HCT116 (cell line): ENCODE measurements around the gene OBSCN. TPM values are rescaled to one million over a fixed set of nuclear protein-coding genes. Genes with fewer than 3 reads are reported as not detected.

Experiments used
- ATAC-seq: fragments of 200-7000 bp; cut with Tn5 transposase; 2 replicates; pipeline ENCODE4 v1.9.1; 2020; ENCODE audit warnings: mild to moderate bottlenecking, moderate library complexity
- BruUV-seq: library from RNA; stranded (reverse); fragments of 400-500 nt; replicated peaks from 2 replicates; lab custom pipeline; 2021; lab: Mats Ljungman, UMichigan
- CTCF ChIA-PET: fragments of 300-600 bp; sonication (Branson Sonifier 250); formaldehyde crosslinking; loops from one replicate; lab custom pipeline; 2021; ENCODE audit warnings: antibody characterized with exemption; lab: Charles Lee
- POLR2A ChIA-PET: fragments of 300-600, 350-600 bp; sonication (Branson Sonifier 250); formaldehyde crosslinking; loops from one replicate; lab custom pipeline; 2021; ENCODE audit warnings: antibody characterized with exemption; lab: Charles Lee
- RAD21 ChIA-PET, 2 experiments: fragments of 300-600 bp; sonication (Branson Sonifier 250); formaldehyde crosslinking; loops; one replicate each; lab custom pipeline; 2023; ENCODE audit warnings: low total read pairs in 2 of 2; ENCODE audit not compliant: uncharacterized antibody in 2 of 2, unreplicated experiment in 2 of 2, low non-redundant PET in 1 of 2; lab: Charles Lee
- DNase-seq: peaks from one replicate; pipeline ENCODE4 v3.0.0-alpha.2; 2010; ENCODE audit warnings: low read depth, low spot score
- H2AFZ ChIP-seq: fragments of 200-600 bp; shearing (Covaris generic), sonication (generic); 2 replicates; pipeline ENCODE4 v1.6.1; 2017; ENCODE audit warnings: low read depth, mixed run types, mixed read lengths, antibody characterized with exemption, low read length; ENCODE audit not compliant: poor library complexity, severe bottlenecking
- H3K27ac ChIP-seq: 2 replicates; pipeline ENCODE4 v1.5.1; 2012; ENCODE audit warnings: low read depth, low read length
- H3K27me3 ChIP-seq: fragments of 200-600 bp; sonication (generic); 2 replicates; pipeline ENCODE4 v1.6.1; 2016; ENCODE audit warnings: mixed run types, low read length, mixed read lengths; ENCODE audit not compliant: insufficient read depth
- H3K36me3 ChIP-seq, 2 experiments: fragments of 200-500 bp in 1 of 2; fragments of 200-600 bp in 1 of 2; sonication (Bioruptor generic) in 1 of 2; sonication (generic) in 1 of 2; 2 replicates each; pipeline versions ENCODE4 v1.5.1 to v1.6.1; 2014 to 2016; ENCODE audit warnings: low read length in 2 of 2, inconsistent platforms in 1 of 2, mixed read lengths in 1 of 2, mixed run types in 1 of 2; ENCODE audit not compliant: insufficient read depth in 2 of 2, control insufficient read depth in 1 of 2
- H3K4me1 ChIP-seq, 2 experiments: fragments of 200-600 bp in 1 of 2; sonication (generic) in 1 of 2; 2 replicates each; pipeline versions ENCODE4 v1.5.1 to v1.6.1; 2012 to 2017; ENCODE audit warnings: low read length in 2 of 2, inconsistent platforms in 1 of 2, mild to moderate bottlenecking in 1 of 2, mixed read lengths in 1 of 2, mixed run types in 1 of 2, moderate library complexity in 1 of 2; ENCODE audit not compliant: insufficient read depth in 2 of 2, control insufficient read depth in 1 of 2
- H3K4me2 ChIP-seq: fragments of 200-600 bp; sonication (generic); 2 replicates; pipeline ENCODE4 v1.6.1; 2017; ENCODE audit warnings: mixed run types, low read length, mixed read lengths
- H3K4me3 ChIP-seq, 2 experiments: fragments of 200-600 bp in 1 of 2; sonication (generic) in 1 of 2; replicated peaks in 1 of 2; 2 replicates each; pipeline ENCODE4 v1.5.1; 2011 to 2016; ENCODE audit warnings: low read length in 2 of 2, control low read depth in 1 of 2, low read depth in 1 of 2, mild to moderate bottlenecking in 1 of 2, mixed read lengths in 1 of 2, mixed run types in 1 of 2
- H3K79me2 ChIP-seq: fragments of 200-600 bp; sonication (generic); 2 replicates; pipeline ENCODE4 v1.6.1; 2017; ENCODE audit warnings: mild to moderate bottlenecking, mixed run types, low read length, moderate library complexity, mixed read lengths; ENCODE audit not compliant: insufficient read depth
- H3K9ac ChIP-seq: fragments of 200-600 bp; sonication (generic); 2 replicates; pipeline ENCODE4 v1.6.1; 2016; ENCODE audit warnings: low read length, mixed read lengths
- H3K9me2 ChIP-seq: fragments of 200-600 bp; sonication (generic), shearing (Covaris generic); 2 replicates; pipeline ENCODE4 v1.6.1; 2017; ENCODE audit warnings: mixed run types, mild to moderate bottlenecking, moderate library complexity; ENCODE audit not compliant: insufficient read depth
- H3K9me3 ChIP-seq, 2 experiments: fragments of 200-500 bp in 1 of 2; fragments of 200-600 bp in 1 of 2; sonication (Bioruptor generic) in 1 of 2; sonication (generic) in 1 of 2; 2 replicates each; pipeline ENCODE4 v1.6.1; 2014 to 2017; ENCODE audit warnings: low read length in 2 of 2, mixed read lengths in 2 of 2, inconsistent platforms in 1 of 2, low read depth in 1 of 2, mild to moderate bottlenecking in 1 of 2, mixed run types in 1 of 2, moderate library complexity in 1 of 2; ENCODE audit not compliant: control insufficient read depth in 1 of 2, insufficient read depth in 1 of 2
- H4K20me1 ChIP-seq: fragments of 200-600 bp; sonication (generic), shearing (Covaris generic); 2 replicates; pipeline ENCODE4 v1.6.1; 2017; ENCODE audit warnings: mixed run types, mild to moderate bottlenecking, moderate library complexity; ENCODE audit not compliant: insufficient read depth
- CBX3 ChIP-seq: IDR thresholded peaks from 2 replicates; pipeline ENCODE4 v1.6.1; 2012; ENCODE audit warnings: low read depth
- ELF1 ChIP-seq: IDR thresholded peaks from 2 replicates; pipeline ENCODE4 v1.6.1; 2012; ENCODE audit warnings: low read depth, borderline replicate concordance
- EZH2phosphoT487 ChIP-seq: fragments of 200-600 bp; IDR thresholded peaks from 2 replicates; pipeline ENCODE4 v1.6.1; 2018; ENCODE audit warnings: antibody characterized with exemption, borderline replicate concordance
- FOSL1 ChIP-seq: IDR thresholded peaks from 2 replicates; pipeline ENCODE4 v1.6.1; 2012; ENCODE audit warnings: low read depth
- JUND ChIP-seq: IDR thresholded peaks from 2 replicates; pipeline ENCODE4 v1.6.1; 2012
- POLR2A ChIP-seq: IDR thresholded peaks from 2 replicates; pipeline ENCODE4 v1.7.0; 2011; ENCODE audit warnings: borderline replicate concordance; ENCODE audit not compliant: insufficient read depth, insufficient read length; ENCODE audit errors: extremely low read depth
- RAD21 ChIP-seq: IDR thresholded peaks from 2 replicates; pipeline ENCODE4 v1.6.1; 2012; ENCODE audit warnings: low read depth, mild to moderate bottlenecking
- SIN3A ChIP-seq: IDR thresholded peaks from 2 replicates; pipeline ENCODE4 v1.6.1; 2012; ENCODE audit warnings: low read depth
- SRF ChIP-seq: IDR thresholded peaks from 2 replicates; pipeline ENCODE4 v1.6.1; 2012; ENCODE audit warnings: low read depth
- TCF7L2 ChIP-seq: IDR thresholded peaks from 2 replicates; pipeline ENCODE4 v1.7.0; 2011; ENCODE audit warnings: borderline replicate concordance, inconsistent platforms; ENCODE audit not compliant: insufficient read depth, insufficient read length; ENCODE audit errors: extremely low read depth
- ZFX ChIP-seq: fragments of 450-650 bp; IDR thresholded peaks from 2 replicates; pipeline ENCODE4 v1.6.1; 2017
- intact Hi-C: fragments of 100-400 bp; cut with micrococcal nuclease; formaldehyde crosslinking; loops from 2 replicates; pipeline ENCODE4 v1.10.0; 2022
- total RNA-seq: library from RNA; stranded (reverse); gene quantifications from one replicate; pipeline ENCODE4 v1.2.1, GENCODE V29; 2021; ENCODE audit not compliant: unreplicated experiment
- TF ChIP-seq, protein P1 (sequence below), 3 experiments: fragments of 200-600 bp in 1 of 3; sonication (generic) in 1 of 3; IDR thresholded peaks in 2 of 3; conservative IDR thresholded peaks in 1 of 3; 2 replicates each; pipeline ENCODE4 v1.5.1; 2012 to 2017; ENCODE audit warnings: low read depth in 2 of 3, low read length in 2 of 3, antibody characterized with exemption in 1 of 3, borderline replicate concordance in 1 of 3, control low read depth in 1 of 3, mild to moderate bottlenecking in 1 of 3, mixed read lengths in 1 of 3, mixed run types in 1 of 3, moderate library complexity in 1 of 3; ENCODE audit not compliant: insufficient read depth in 1 of 3
- TF ChIP-seq, protein P2 (sequence below): IDR thresholded peaks from 2 replicates; pipeline ENCODE4 v1.6.1; 2012
- TF ChIP-seq, protein P3 (sequence below): IDR thresholded peaks from 2 replicates; pipeline ENCODE4 v1.6.1; 2012; ENCODE audit warnings: low read depth
- TF ChIP-seq, protein P4 (sequence below): IDR thresholded peaks from 2 replicates; pipeline ENCODE4 v1.6.1; 2012

OBSCN gene
- total RNA-seq, 1 experiment from 2014 or later, result 16.6 TPM

DNA sequence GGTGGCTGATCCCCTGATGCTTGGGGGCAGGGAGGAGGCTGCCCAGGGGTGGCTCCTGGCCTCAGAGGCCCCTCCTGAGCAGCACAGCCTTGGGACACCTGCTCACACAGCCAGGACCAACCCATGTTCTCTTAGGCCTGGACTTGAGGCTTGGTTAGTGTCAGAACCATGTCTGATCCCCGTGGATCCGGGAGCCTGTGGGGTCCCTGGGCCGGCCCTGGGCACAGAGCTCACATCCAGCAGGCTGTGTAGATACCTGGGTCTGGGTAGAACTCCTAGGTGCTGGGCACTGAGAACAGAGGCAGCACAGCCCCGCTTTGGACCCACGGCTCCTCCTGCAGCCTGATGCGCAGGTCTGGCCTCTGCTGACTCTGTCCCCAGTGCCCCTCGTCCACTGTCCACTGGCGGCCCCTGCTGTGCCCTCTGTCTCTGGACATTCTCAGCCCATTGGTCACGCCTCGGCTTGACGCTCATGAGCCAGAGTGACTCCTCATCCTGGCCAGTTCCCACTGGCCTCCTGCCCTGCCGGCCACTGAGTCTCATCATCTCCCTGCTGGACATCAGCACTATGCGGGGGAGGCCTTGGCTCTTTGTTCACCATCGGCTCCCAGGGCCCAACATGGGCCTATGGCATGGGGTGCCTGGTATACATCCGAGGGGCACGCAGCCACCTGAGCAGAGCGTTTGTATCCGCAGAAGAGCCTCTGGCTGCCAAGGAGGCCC is 128.6 kb downstream of the OBSCN start:
- ChIA-PET RAD21 (no interaction called here), CTCF (no interaction called here), POLR2A (no interaction called here)
- Histone ChIP-seq H3K4me2 (no peak overlapping the region), H3K27ac (no peak overlapping the region), H4K20me1 (no peaks in the 10 kb centered on the region), H3K9ac (no peak overlapping the region), H3K36me3 (no peaks in the 10 kb centered on the region; a peak in 1 of 4 replicates), H2AFZ (no peak overlapping the region), H3K27me3 (no peaks in the 10 kb centered on the region), H3K4me3 (no peak overlapping the region), H3K79me2 (no peaks in the 10 kb centered on the region), H3K4me1 (no peaks in the 10 kb centered on the region), H3K9me2 (no peaks in the 10 kb centered on the region), H3K9me3 (no peaks in the 10 kb centered on the region)
- BruUV-seq, result no TSS peak
- TF ChIP-seq RAD21, result peak; percentile 23
- no peak for TF ChIP-seq SIN3A
- TF ChIP-seq, protein P1, sequence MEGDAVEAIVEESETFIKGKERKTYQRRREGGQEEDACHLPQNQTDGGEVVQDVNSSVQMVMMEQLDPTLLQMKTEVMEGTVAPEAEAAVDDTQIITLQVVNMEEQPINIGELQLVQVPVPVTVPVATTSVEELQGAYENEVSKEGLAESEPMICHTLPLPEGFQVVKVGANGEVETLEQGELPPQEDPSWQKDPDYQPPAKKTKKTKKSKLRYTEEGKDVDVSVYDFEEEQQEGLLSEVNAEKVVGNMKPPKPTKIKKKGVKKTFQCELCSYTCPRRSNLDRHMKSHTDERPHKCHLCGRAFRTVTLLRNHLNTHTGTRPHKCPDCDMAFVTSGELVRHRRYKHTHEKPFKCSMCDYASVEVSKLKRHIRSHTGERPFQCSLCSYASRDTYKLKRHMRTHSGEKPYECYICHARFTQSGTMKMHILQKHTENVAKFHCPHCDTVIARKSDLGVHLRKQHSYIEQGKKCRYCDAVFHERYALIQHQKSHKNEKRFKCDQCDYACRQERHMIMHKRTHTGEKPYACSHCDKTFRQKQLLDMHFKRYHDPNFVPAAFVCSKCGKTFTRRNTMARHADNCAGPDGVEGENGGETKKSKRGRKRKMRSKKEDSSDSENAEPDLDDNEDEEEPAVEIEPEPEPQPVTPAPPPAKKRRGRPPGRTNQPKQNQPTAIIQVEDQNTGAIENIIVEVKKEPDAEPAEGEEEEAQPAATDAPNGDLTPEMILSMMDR (IDR thresholded peaks at IDR 0.05 in 2 of 3, conservative IDR thresholded peaks at IDR 0.05 in 1 of 3; ENCODE audit: borderline replicate concordance in 1 of 3, insufficient read depth in 1 of 3, low read depth in 2 of 3, low read length in 2 of 3), result 0 out of 6 replicates have a peak, but pooled peaks of 1 of the 3 experiments have one; percentile 7
- ATAC-seq (no peak), DNase-seq (no peak)
- intact Hi-C loops, result no loop called here

DNA sequence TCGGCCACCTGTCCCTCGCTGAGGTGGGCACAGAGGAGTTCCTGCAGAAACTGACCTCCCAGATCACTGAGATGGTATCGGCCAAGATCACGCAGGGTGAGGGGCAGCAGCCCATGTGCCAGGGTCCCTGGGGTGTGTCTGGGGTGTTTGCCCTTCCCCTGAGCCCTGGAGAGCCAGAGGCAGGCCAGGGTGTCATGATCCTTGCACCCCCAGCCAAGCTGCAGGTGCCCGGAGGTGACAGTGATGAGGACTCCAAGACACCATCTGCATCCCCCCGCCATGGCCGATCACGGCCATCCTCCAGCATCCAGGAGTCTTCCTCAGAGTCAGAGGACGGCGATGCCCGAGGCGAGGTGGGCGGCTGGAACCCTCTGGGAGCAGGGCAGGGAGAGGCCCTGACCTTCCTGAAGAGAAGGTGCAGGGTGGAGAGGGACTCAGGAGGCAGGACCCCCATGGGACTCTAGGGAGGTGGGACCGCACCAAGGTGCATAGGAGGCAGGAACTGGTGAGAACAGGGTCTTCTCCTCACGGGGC is 129.3 kb downstream of the OBSCN start:
- Histone ChIP-seq H3K27ac (no peak overlapping the region), H3K36me3 (no peaks in the 10 kb centered on the region; a peak in 1 of 4 replicates)
- no peak for TF ChIP-seq ELF1
- no peak for TF ChIP-seq FOSL1
- TF ChIP-seq POLR2A, result no peak
- no peak for TF ChIP-seq JUND
- TF ChIP-seq SRF, result no peak
- no peak for TF ChIP-seq EZH2phosphoT487
- TF ChIP-seq, protein P2, sequence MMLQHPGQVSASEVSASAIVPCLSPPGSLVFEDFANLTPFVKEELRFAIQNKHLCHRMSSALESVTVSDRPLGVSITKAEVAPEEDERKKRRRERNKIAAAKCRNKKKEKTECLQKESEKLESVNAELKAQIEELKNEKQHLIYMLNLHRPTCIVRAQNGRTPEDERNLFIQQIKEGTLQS, result no peak
- TF ChIP-seq, protein P3, sequence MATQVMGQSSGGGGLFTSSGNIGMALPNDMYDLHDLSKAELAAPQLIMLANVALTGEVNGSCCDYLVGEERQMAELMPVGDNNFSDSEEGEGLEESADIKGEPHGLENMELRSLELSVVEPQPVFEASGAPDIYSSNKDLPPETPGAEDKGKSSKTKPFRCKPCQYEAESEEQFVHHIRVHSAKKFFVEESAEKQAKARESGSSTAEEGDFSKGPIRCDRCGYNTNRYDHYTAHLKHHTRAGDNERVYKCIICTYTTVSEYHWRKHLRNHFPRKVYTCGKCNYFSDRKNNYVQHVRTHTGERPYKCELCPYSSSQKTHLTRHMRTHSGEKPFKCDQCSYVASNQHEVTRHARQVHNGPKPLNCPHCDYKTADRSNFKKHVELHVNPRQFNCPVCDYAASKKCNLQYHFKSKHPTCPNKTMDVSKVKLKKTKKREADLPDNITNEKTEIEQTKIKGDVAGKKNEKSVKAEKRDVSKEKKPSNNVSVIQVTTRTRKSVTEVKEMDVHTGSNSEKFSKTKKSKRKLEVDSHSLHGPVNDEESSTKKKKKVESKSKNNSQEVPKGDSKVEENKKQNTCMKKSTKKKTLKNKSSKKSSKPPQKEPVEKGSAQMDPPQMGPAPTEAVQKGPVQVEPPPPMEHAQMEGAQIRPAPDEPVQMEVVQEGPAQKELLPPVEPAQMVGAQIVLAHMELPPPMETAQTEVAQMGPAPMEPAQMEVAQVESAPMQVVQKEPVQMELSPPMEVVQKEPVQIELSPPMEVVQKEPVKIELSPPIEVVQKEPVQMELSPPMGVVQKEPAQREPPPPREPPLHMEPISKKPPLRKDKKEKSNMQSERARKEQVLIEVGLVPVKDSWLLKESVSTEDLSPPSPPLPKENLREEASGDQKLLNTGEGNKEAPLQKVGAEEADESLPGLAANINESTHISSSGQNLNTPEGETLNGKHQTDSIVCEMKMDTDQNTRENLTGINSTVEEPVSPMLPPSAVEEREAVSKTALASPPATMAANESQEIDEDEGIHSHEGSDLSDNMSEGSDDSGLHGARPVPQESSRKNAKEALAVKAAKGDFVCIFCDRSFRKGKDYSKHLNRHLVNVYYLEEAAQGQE, result no peak
- TF ChIP-seq RAD21, result no peak
- no peak for TF ChIP-seq TCF7L2
- no peak for TF ChIP-seq CBX3
- no peak for TF ChIP-seq ZFX
- TF ChIP-seq, protein P4, sequence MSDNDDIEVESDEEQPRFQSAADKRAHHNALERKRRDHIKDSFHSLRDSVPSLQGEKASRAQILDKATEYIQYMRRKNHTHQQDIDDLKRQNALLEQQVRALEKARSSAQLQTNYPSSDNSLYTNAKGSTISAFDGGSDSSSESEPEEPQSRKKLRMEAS, result no peak

More for the DNA sequence above, 129.3 kb downstream of the OBSCN start:
- Histone ChIP-seq H4K20me1 (no peaks in the 10 kb centered on the region), H3K27me3 (no peaks in the 10 kb centered on the region), H3K4me3 (no peak overlapping the region), H3K79me2 (no peaks in the 10 kb centered on the region), H3K9me2 (no peaks in the 10 kb centered on the region), H3K9me3 (no peaks in the 10 kb centered on the region), H2AFZ (no peak overlapping the region), H3K4me2 (no peak overlapping the region), H3K4me1 (no peaks in the 10 kb centered on the region), H3K9ac (no peak overlapping the region)
- intact Hi-C loops, result no loop called here
- CTCF ChIA-PET, result no interaction called here
- ATAC-seq (no peak), DNase-seq (no peak)
- RAD21 ChIA-PET, result no interaction called here
- POLR2A ChIA-PET, result no interaction called here
- no TSS peak for BruUV-seq
